Measurements from ENCODE around the gene TDP1.

DNA sequence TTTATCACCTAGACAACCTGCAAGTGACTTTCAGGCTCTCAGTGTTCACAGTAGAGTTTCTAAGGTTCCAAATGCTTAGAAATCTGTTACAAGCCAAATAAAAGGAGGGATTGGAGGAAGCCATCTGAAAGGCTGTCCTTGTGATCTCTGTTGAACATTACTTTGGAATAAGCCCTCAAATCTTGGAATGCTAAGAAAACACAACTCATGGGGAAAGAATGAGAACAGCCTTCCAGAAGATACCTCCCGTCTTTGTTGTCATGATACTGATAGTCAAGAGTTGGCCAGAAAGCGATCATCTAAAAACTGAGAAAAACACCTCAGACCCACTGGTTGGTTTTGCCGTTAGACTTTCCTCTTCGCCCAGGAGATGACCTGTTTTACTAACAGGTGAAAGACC lies 61.6 kb downstream of the TDP1 start:
- TF ChIP-seq POLR2AphosphoS5 (IDR thresholded peaks at IDR 0.05) (no peak), CTCF (IDR thresholded peaks at IDR 0.05) (no peak), EP300 (IDR thresholded peaks at IDR 0.05) (no peak)
